HG02642 (cell line): Measurements from ENCODE around the gene SLC13A3.

Experiments
- ATAC-seq: cut with Tn5 transposase; IDR thresholded peaks from one replicate; pipeline ENCODE4 v1.9.1; 2021; ENCODE audit warnings: mild to moderate bottlenecking; ENCODE audit not compliant: unreplicated experiment, poor library complexity

The SLC13A3 gene

GRCh38 chr20:46563170-46563859, 87.9 kb downstream of the SLC13A3 start:
- ATAC-seq, result no peak

- ATAC-seq, result peak; percentile 67
These were observed 88.7 kb downstream of the SLC13A3 start for GRCh38 chr20:46562373-46563169.

- no peak for ATAC-seq
These were observed 89.3 kb downstream of the SLC13A3 start for GRCh38 chr20:46562009-46562372.

- ATAC-seq, result no peak
These were observed 91.4 kb downstream of the SLC13A3 start for GRCh38 chr20:46559685-46560440.

GRCh38 chr20:46559001-46559400, 92.3 kb downstream of the SLC13A3 start:
- no peak for ATAC-seq

GRCh38 chr20:46558511-46558959, 92.7 kb downstream of the SLC13A3 start:
- ATAC-seq, result no peak

- ATAC-seq, result no peak
These were observed 93.9 kb downstream of the SLC13A3 start for GRCh38 chr20:46557231-46557956.

GRCh38 chr20:46555370-46555956, 95.8 kb downstream of the SLC13A3 start:
- no peak for ATAC-seq

- ATAC-seq, result no peak
These were observed 96.4 kb downstream of the SLC13A3 start for GRCh38 chr20:46554828-46555227.

- ATAC-seq, result no peak
These were observed 97.3 kb downstream of the SLC13A3 start for GRCh38 chr20:46553926-46554325.

- peak; percentile 73 for ATAC-seq
These were observed 98.5 kb downstream of the SLC13A3 start for GRCh38 chr20:46552460-46553420.

GRCh38 chr20:46551522-46552381, 99.5 kb downstream of the SLC13A3 start:
- ATAC-seq, result no peak

- no peak for ATAC-seq
These were observed 100.8 kb downstream of the SLC13A3 start, which contains the start of gene OCSTAMP for GRCh38 chr20:46550461-46550860. OCSTAMP (minus strand) TSS chr20:46550654; CDS start chr20:46550560, 94 bp downstream.

GRCh38 chr20:46549188-46549972, 101.9 kb downstream of the SLC13A3 start:
- no peak for ATAC-seq

- ATAC-seq, result no peak
These were observed 102.6 kb downstream of the SLC13A3 start for GRCh38 chr20:46548688-46549087.

GRCh38 chr20:46547995-46548394, 103.3 kb downstream of the SLC13A3 start:
- no peak for ATAC-seq

- no peak for ATAC-seq
These were observed 104.3 kb downstream of the SLC13A3 start for GRCh38 chr20:46546936-46547335.
